Mucosa of descending colon (tissue), 3 donors: ENCODE measurements around the gene SLC39A2. TPM values are rescaled to one million over a fixed set of nuclear protein-coding genes. Genes with fewer than 3 reads are reported as not detected.

Experiments
- ATAC-seq: fragments of 200-7000 bp; cut with Tn5 transposase; one replicate; pipeline ENCODE4 v1.9.1; 2020; ENCODE audit warnings: mild to moderate bottlenecking, moderate library complexity
- DNase-seq, 3 donors: peaks; one replicate each; pipeline ENCODE4 v3.0.0-alpha.2; 2020
- H3K36me3 ChIP-seq: fragments of 200-600 bp; one replicate; pipeline ENCODE4 v1.8.0; 2021; ENCODE audit warnings: low read depth, mild to moderate bottlenecking
- H3K4me1 ChIP-seq: fragments of 200-600 bp; one replicate; pipeline ENCODE4 v1.8.0; 2021; ENCODE audit warnings: low read depth, mild to moderate bottlenecking
- H3K4me3 ChIP-seq: fragments of 200-600 bp; one replicate; pipeline ENCODE4 v1.8.0; 2021; ENCODE audit warnings: mild to moderate bottlenecking
- H3K9me3 ChIP-seq: fragments of 200-600 bp; one replicate; pipeline ENCODE4 v1.8.0; 2021; ENCODE audit warnings: mild to moderate bottlenecking
- CTCF ChIP-seq: fragments of 200-600 bp; IDR thresholded peaks from one replicate; pipeline ENCODE4 v1.8.0; 2022; ENCODE audit warnings: antibody characterized with exemption, mild to moderate bottlenecking
- intact Hi-C, 2 donors: fragments of 100-400 bp; cut with DNase I in 1 of 2; cut with micrococcal nuclease in 1 of 2; formaldehyde crosslinking; loops; one replicate each; pipeline versions ENCODE4 v1.11.0 to v1.11.1; 2022; cut with DNase I, micrococcal nuclease
- total RNA-seq, 3 donors: library from RNA; stranded (reverse); fragmentation: NEBNext Ultra II Directional in 2 of 3; extraction: Animal tissue kit (Norgen Biotek cat#: 25700) in 2 of 3; gene quantifications; one replicate each; pipeline versions ENCODE4 v1.2.1 to v1.2.4, GENCODE V29; 2021 to 2023
- donor health status: DM: no; HTN: no; CAD: no; lungs with moderate emphysema.
- donor health status: DM: no; HTN: no; CAD: no.
- donor health status: DM: no; HTN: yes; CAD: no.

Gene SLC39A2
- total RNA-seq, 3 donors from 2014 or later, result 0.28 to 4.9 (median 2.0) TPM

- no peaks in the 10 kb centered on the region for H3K36me3 ChIP-seq
- H3K4me3 ChIP-seq, result no peak overlapping the region
- ATAC-seq (no peak), DNase-seq (no peak)
- intact Hi-C loops, result no loop called here
- TF ChIP-seq CTCF, result no peak
- peaks cover 15% of the 10 kb centered on the region for H3K4me1 ChIP-seq
- no peaks in the 10 kb centered on the region for H3K9me3 ChIP-seq
Measured at GRCh38 chr14:20989471-20989786, 9.7 kb upstream of the SLC39A2 start.

DNA sequence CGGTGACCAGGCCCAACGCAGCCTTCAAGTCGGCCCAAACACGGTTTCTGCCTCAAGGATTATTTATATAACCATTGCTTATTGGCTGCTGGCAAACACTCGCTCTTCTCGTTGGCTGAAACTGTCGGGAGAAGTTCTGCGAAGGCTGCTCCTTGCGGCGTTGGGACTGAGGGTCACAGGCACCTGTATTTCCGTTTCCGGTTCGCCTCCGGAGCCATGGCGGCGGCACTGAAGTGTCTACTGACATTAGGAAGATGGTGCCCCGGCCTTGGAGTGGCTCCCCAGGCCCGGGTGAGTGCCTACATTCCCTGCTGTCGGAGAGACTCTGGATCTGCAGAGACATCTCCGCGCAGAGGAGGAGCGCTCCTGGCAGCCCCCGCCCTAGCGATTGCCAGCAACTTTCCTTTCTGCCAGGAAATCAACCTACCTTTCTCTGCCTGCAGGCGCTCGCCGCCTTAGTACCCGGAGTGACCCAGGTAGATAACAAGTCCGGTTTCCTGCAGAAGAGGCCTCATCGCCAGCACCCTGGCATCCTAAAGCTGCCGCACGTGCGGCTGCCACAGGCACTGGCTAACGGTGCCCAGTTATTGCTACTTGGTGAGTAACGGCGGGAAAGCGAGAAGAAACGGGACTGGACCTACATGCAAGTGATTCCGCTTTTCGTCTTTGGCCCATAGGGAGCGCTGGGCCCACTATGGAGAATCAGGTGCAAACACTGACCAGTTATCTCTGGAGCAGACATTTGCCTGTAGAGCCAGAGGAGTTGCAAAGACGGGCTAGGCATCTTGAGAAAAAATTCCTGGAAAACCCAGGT lies 9.1 kb upstream of the SLC39A2 start, which contains the start of gene METTL17:
Gene METTL17, plus strand, starts transcription at position 194 of the 814 bp plus-strand sequence. Its CDS starts 23 bp downstream, at position 217.
- H3K36me3 ChIP-seq, result peaks cover 4% of the 10 kb centered on the region
- ATAC-seq (peak; percentile 96), DNase-seq (peak; percentile 91 to 93 (median 93))
- peaks cover 15% of the 10 kb centered on the region for H3K4me1 ChIP-seq
- no peak for TF ChIP-seq CTCF
- no peaks in the 10 kb centered on the region for H3K9me3 ChIP-seq
- intact Hi-C loops, result no loop called here
- peak within 1 kb of the TSS; percentile 48 for H3K4me3 ChIP-seq

DNA sequence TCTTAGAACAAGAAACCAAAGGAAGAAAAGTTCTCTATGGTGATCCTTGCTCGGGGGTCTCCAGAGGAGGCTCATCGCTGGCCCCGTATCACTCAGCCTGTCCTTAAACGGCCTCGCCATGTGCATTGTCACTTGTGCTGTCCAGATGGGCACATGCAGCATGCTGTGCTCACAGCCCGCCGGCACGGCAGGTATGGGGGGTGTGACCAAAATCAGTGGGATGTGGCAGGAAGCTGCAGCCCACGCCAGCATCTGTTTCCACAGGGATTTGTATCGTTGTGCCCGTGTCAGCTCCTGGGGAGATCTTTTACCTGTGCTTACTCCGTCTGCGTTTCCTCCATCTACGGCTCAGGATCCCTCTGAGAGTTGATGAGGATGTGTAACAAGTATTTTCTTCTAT lies 2.6 kb upstream of the SLC39A2 start:
- TF ChIP-seq CTCF, result no peak
- ATAC-seq, result no peak
- intact Hi-C loops, result no loop called here
- H3K4me3 ChIP-seq, result no peak overlapping the region
- H3K4me1 ChIP-seq, result peaks cover 15% of the 10 kb centered on the region
- DNase-seq, result peak in 1 of 3 donors; percentile 43
- peaks cover 9% of the 10 kb centered on the region for H3K36me3 ChIP-seq
- no peaks in the 10 kb centered on the region for H3K9me3 ChIP-seq

DNA sequence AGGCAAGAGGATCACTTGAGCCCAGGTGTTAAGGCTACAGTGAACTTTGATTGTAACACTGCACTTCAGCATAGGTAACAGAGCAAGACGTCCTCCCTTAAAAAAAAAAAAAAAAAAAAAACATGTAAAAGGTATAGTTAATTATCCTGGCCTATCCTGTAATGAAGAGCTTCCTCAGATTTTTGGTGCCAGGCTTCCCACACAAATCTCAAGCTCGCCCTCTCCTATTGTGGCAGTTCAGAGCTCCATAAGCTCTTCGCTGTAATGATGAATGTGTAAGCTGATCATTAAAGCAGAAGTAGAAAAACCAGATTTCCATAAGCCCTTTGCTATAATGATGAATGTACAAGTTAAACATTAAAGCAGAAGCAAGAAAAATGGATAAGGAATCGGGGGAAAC lies 2.0 kb upstream of the SLC39A2 start:
- intact Hi-C loops, result no loop called here
- ATAC-seq (peak; percentile 22), DNase-seq (no peak)
- H3K36me3 ChIP-seq, result peaks cover 9% of the 10 kb centered on the region
- H3K9me3 ChIP-seq, result no peaks in the 10 kb centered on the region
- H3K4me1 ChIP-seq, result peaks cover 15% of the 10 kb centered on the region
- H3K4me3 ChIP-seq, result no peak overlapping the region
- no peak for TF ChIP-seq CTCF

DNA sequence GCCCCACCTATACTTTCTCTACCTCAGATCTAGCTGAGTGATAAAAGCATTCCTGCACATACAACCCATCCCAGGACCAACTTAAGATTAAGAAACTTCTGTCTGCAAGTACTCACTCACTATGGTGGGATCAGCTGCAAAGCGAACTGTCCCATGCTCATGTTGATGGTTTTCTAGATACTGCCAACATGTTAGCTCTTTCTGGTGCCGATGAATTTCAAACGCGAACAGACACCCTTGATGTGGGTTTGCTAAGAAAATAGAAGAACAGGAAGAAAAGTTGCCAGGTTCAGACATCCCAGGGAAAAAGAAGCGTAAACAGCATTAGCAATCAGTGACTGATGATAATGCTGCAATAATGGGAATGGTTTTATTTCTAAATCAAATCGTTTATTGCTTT lies 1.5 kb upstream of the SLC39A2 start:
- no peak for TF ChIP-seq CTCF
- Histone ChIP-seq H3K9me3 (no peaks in the 10 kb centered on the region), H3K4me3 (no peak overlapping the region), H3K36me3 (peaks cover 9% of the 10 kb centered on the region), H3K4me1 (peaks cover 15% of the 10 kb centered on the region)
- intact Hi-C loops, result no loop called here
- ATAC-seq, result no peak
- DNase-seq, result no peak
